H1 (cell line): ENCODE results near the gene MYRIP.

ENCODE experiments used
- CREB1 ChIP-seq: IDR thresholded peaks from 2 replicates; pipeline ENCODE4 v1.6.1; 2012; ENCODE audit warnings: inconsistent platforms
- CTCF ChIP-seq, 3 experiments: IDR thresholded peaks; 1 replicate in 2 of 3; 2 replicates in 1 of 3; pipeline versions ENCODE4 v1.5.1 to v1.6.1; 2011; ENCODE audit warnings: low read length in 3 of 3, mild to moderate bottlenecking in 3 of 3, inconsistent platforms in 2 of 3, low read depth in 1 of 3, moderate library complexity in 1 of 3; ENCODE audit not compliant: insufficient read depth in 1 of 3; ENCODE audit errors: control extremely low read depth in 1 of 3
- GABPA ChIP-seq: IDR thresholded peaks from 2 replicates; pipeline ENCODE4 v1.6.1; 2011; ENCODE audit warnings: mild to moderate bottlenecking, low read length, moderate library complexity, borderline replicate concordance; ENCODE audit not compliant: insufficient read depth
- KDM1A ChIP-seq: fragments of 200-600, 300-600 bp; sonication (generic); IDR thresholded peaks from 2 replicates; pipeline ENCODE4 v1.7.1; 2016; ENCODE audit warnings: mild to moderate bottlenecking, low read length, borderline replicate concordance
- MAX ChIP-seq: IDR thresholded peaks from 2 replicates; pipeline ENCODE4 v1.6.1; 2012; ENCODE audit warnings: inconsistent platforms
- POLR2AphosphoS5 ChIP-seq: IDR thresholded peaks from 2 replicates; pipeline ENCODE4 v1.6.1; 2011; ENCODE audit warnings: low read depth, low read length
- RXRA ChIP-seq: IDR thresholded peaks from 2 replicates; pipeline ENCODE4 v1.6.1; 2011; ENCODE audit warnings: low read depth, mild to moderate bottlenecking, low read length, moderate library complexity; ENCODE audit not compliant: insufficient read depth
- SP1 ChIP-seq: IDR thresholded peaks from 2 replicates; pipeline ENCODE4 v1.6.1; 2011; ENCODE audit warnings: low read depth, low read length
- SUZ12 ChIP-seq: fragments of 200-600 bp; sonication (generic); IDR thresholded peaks from 2 replicates; pipeline ENCODE4 v1.6.1; 2012; ENCODE audit warnings: mild to moderate bottlenecking, inconsistent platforms, low read length, moderate library complexity, mixed read lengths
- TCF12 ChIP-seq: IDR thresholded peaks from 2 replicates; pipeline ENCODE4 v1.6.1; 2011; ENCODE audit warnings: low read depth, mild to moderate bottlenecking, low read length
- YY1 ChIP-seq: IDR thresholded peaks from 2 replicates; pipeline ENCODE4 v1.6.1; 2011; ENCODE audit warnings: low read depth, mild to moderate bottlenecking, low read length
- TF ChIP-seq, protein P1 (sequence below): IDR thresholded peaks from 2 replicates; pipeline ENCODE4 v1.6.1; 2012; ENCODE audit warnings: inconsistent platforms

DNA sequence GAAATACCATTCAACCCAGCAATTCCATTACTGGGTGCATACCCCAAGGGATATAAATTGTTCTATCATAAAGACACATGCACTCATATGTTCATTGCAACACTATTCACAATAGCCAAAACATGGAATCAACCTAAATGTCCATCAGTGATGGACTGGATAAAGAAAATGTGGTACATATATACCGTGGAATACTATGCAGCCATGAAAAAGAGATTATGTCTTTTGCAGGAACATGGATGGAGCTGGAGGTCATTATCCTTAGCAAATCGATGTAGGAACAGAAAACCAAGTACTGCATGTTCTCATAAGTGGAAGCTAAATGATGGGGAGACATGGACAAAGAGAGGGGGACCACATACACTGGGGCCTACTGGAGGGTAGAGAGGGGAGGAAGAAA, 5.5 kb upstream of the MYRIP start:
- TF ChIP-seq CTCF (IDR thresholded peaks at IDR 0.05; ENCODE audit: control extremely low read depth in 1 of 3, insufficient read depth in 1 of 3, low read depth in 1 of 3, low read length in 3 of 3): no peak
- no peak for TF ChIP-seq SUZ12
- no peak for TF ChIP-seq MAX
- TF ChIP-seq RXRA: no peak
- TF ChIP-seq TCF12: no peak
- TF ChIP-seq POLR2AphosphoS5: no peak
- no peak for TF ChIP-seq CREB1
- TF ChIP-seq YY1: no peak
- TF ChIP-seq SP1: no peak
- TF ChIP-seq GABPA: no peak
- TF ChIP-seq, protein P1, sequence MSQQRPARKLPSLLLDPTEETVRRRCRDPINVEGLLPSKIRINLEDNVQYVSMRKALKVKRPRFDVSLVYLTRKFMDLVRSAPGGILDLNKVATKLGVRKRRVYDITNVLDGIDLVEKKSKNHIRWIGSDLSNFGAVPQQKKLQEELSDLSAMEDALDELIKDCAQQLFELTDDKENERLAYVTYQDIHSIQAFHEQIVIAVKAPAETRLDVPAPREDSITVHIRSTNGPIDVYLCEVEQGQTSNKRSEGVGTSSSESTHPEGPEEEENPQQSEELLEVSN: no peak
- peak; percentile 59; the same call in 1 of the 2 replicates for TF ChIP-seq KDM1A
